ENCODE measurements around the gene ABHD18. TPM values are rescaled to one million over a fixed set of nuclear protein-coding genes. Genes with fewer than 3 reads are reported as not detected.
"Not testable (repeated sequence)": the region's sequence is repeated elsewhere in the genome, so short reads cannot be mapped to it uniquely, and the experiment has no call there.

ABHD18 gene
- total RNA-seq = 11.7 TPM
- long read RNA-seq, full-length matches to known transcripts = 2 of 11 reads
- long read RNA-seq, partial matches to known transcripts = 5 of 11 reads
- long read RNA-seq, other reads (novel, unspliced or antisense) = 4 of 11 reads

GRCh38 chr4:127965062-127965802, at the start of gene ABHD18, which contains the start of gene MFSD8:
TSS of gene ABHD18 (plus strand) at chr4:127965406. CDS start at chr4:127982956, 17,550 bp downstream.
TSS of gene MFSD8 (minus strand) at chr4:127965173. CDS start at chr4:127965133, 40 bp downstream.
- DNase-seq (ENCODE audit: low spot score) = peak; percentile 100

GRCh38 chr4:127916512-127916911, 48.7 kb upstream of the ABHD18 start:
- DNase-seq (ENCODE audit: low spot score) = no peak

GRCh38 chr4:127917151-127917550, 48.1 kb upstream of the ABHD18 start:
- no peak for DNase-seq (ENCODE audit: low spot score)

- no peak for DNase-seq (ENCODE audit: low spot score)
Measured at GRCh38 chr4:127920521-127920920, 44.7 kb upstream of the ABHD18 start.

- DNase-seq (ENCODE audit: low spot score) = no peak
Measured at GRCh38 chr4:127922226-127922625, 43.0 kb upstream of the ABHD18 start.

- not testable (repeated sequence) for DNase-seq (ENCODE audit: low spot score)
Measured at GRCh38 chr4:127925720-127926119, 39.5 kb upstream of the ABHD18 start.

GRCh38 chr4:127930175-127930574, 35.0 kb upstream of the ABHD18 start:
- no peak for DNase-seq (ENCODE audit: low spot score)

GRCh38 chr4:127931836-127932235, 33.4 kb upstream of the ABHD18 start:
- not testable (repeated sequence) for DNase-seq (ENCODE audit: low spot score)

GRCh38 chr4:127936974-127937373, 28.2 kb upstream of the ABHD18 start:
- DNase-seq (ENCODE audit: low spot score) = no peak

GRCh38 chr4:127957105-127957504, 8.1 kb upstream of the ABHD18 start:
- DNase-seq (ENCODE audit: low spot score) = no peak

- no peak for DNase-seq (ENCODE audit: low spot score)
Measured at GRCh38 chr4:127959794-127960193, 5.4 kb upstream of the ABHD18 start.

GRCh38 chr4:127963633-127964398, 1.4 kb upstream of the ABHD18 start:
- DNase-seq (ENCODE audit: low spot score) = not testable (repeated sequence)

GRCh38 chr4:127964426-127965061, 662 bp upstream of the ABHD18 start:
- not testable (repeated sequence) for DNase-seq (ENCODE audit: low spot score)

- no peak for DNase-seq (ENCODE audit: low spot score)
Measured at GRCh38 chr4:127965803-127966175, 583 bp downstream of the ABHD18 start.

GRCh38 chr4:127967141-127967775, 2.1 kb downstream of the ABHD18 start:
- no peak for DNase-seq (ENCODE audit: low spot score)

GRCh38 chr4:127968586-127968985, 3.4 kb downstream of the ABHD18 start:
- no peak for DNase-seq (ENCODE audit: low spot score)

- not testable (repeated sequence) for DNase-seq (ENCODE audit: low spot score)
Measured at GRCh38 chr4:127970925-127971324, 5.7 kb downstream of the ABHD18 start.

- DNase-seq (ENCODE audit: low spot score) = no peak
Measured at GRCh38 chr4:127975121-127975770, 10.0 kb downstream of the ABHD18 start.

GRCh38 chr4:127978930-127979329, 13.7 kb downstream of the ABHD18 start:
- no peak for DNase-seq (ENCODE audit: low spot score)

GRCh38 chr4:127982445-127982844, 17.2 kb downstream of the ABHD18 start:
- DNase-seq (ENCODE audit: low spot score) = no peak

- DNase-seq (ENCODE audit: low spot score) = no peak
Measured at GRCh38 chr4:127985989-127986388, 20.8 kb downstream of the ABHD18 start.

Measured in mesenteric fat pad (tissue), 1 donor.